GM04503 (cell line): ENCODE measurements around the gene SERF1B.
"Not testable (repeated sequence)": the region's sequence is repeated elsewhere in the genome, so short reads cannot be mapped to it uniquely, and the experiment has no call there.

Experiments
- DNase-seq: peaks from one replicate; pipeline ENCODE4 v3.0.0-alpha.2; 2012; ENCODE audit warnings: low read depth

The SERF1B gene

GRCh38 chr5:70025106-70025844 is at the start of gene SERF1B:
SERF1B (plus strand) TSS chr5:70025251; CDS start chr5:70025452, 201 bp downstream.
- DNase-seq, result not testable (repeated sequence)

- not testable (repeated sequence) for DNase-seq
Observed at GRCh38 chr5:69991713-69992112, 33.3 kb upstream of the SERF1B start.

- not testable (repeated sequence) for DNase-seq
Observed at GRCh38 chr5:69995535-69995934, 29.5 kb upstream of the SERF1B start.

GRCh38 chr5:70020660-70021059 is 4.4 kb upstream of the SERF1B start:
- DNase-seq, result not testable (repeated sequence)

GRCh38 chr5:70025845-70026145 is 744 bp downstream of the SERF1B start:
- not testable (repeated sequence) for DNase-seq

- not testable (repeated sequence) for DNase-seq
Observed at GRCh38 chr5:70031204-70031603, 6.2 kb downstream of the SERF1B start.

GRCh38 chr5:70041411-70041810 is 16.4 kb downstream of the SERF1B start:
- DNase-seq, result not testable (repeated sequence)

- not testable (repeated sequence) for DNase-seq
Observed at GRCh38 chr5:70049790-70050142, 24.7 kb downstream of the SERF1B start.

GRCh38 chr5:70056289-70056942 is 31.4 kb downstream of the SERF1B start:
- not testable (repeated sequence) for DNase-seq

GRCh38 chr5:70057140-70057539 is 32.1 kb downstream of the SERF1B start:
- DNase-seq, result not testable (repeated sequence)

- not testable (repeated sequence) for DNase-seq
Observed at GRCh38 chr5:70077632-70078031, 52.6 kb downstream of the SERF1B start.

- not testable (repeated sequence) for DNase-seq
Observed at GRCh38 chr5:70088907-70089464, 63.9 kb downstream of the SERF1B start.

GRCh38 chr5:70091776-70092175 is 66.7 kb downstream of the SERF1B start:
- DNase-seq, result not testable (repeated sequence)
